Activated CD8-positive, alpha-beta T cell treated with anti-CD3 and anti-CD28 coated beads for 36 hours (primary cell): Measurements from ENCODE around the gene AMIGO2. TPM values are rescaled to one million over a fixed set of nuclear protein-coding genes. Genes with fewer than 3 reads are reported as not detected.
"Not testable (repeated sequence)": the region's sequence is repeated elsewhere in the genome, so short reads cannot be mapped to it uniquely, and the experiment has no call there.

Experiments used
- ATAC-seq: fragments of 200-7000 bp; cut with Tn5 transposase; one replicate; pipeline ENCODE4 v1.10.0; 2021; ENCODE audit warnings: mild to moderate bottlenecking, moderate library complexity
- CTCF ChIA-PET: fragments of 350-600 bp; sonication (Branson Sonifier 250); formaldehyde crosslinking; loops from one replicate; lab custom pipeline; 2021; ENCODE audit warnings: antibody characterized with exemption; lab: Charles Lee
- POLR2A ChIA-PET: fragments of 350-600 bp; sonication (Branson Sonifier 250); formaldehyde crosslinking; loops from one replicate; lab custom pipeline; 2021; ENCODE audit warnings: antibody characterized with exemption; lab: Charles Lee
- DNase-seq: peaks from one replicate; pipeline ENCODE4 v3.0.0-alpha.2; 2020
- H3K27ac Mint-ChIP-seq: one replicate; pipeline ENCODE4 v1.8.0; 2021; ENCODE audit warnings: mild to moderate bottlenecking, mixed read lengths
- H3K27me3 Mint-ChIP-seq: one replicate; pipeline ENCODE4 v1.8.0; 2021; ENCODE audit warnings: mixed read lengths
- H3K36me3 Mint-ChIP-seq: one replicate; pipeline ENCODE4 v1.8.0; 2021; ENCODE audit warnings: low read depth, mixed read lengths
- H3K4me1 Mint-ChIP-seq: one replicate; pipeline ENCODE4 v1.8.0; 2021; ENCODE audit warnings: low read depth, mixed read lengths
- H3K4me3 Mint-ChIP-seq: one replicate; pipeline ENCODE4 v1.8.0; 2021; ENCODE audit warnings: mild to moderate bottlenecking, moderate library complexity, mixed read lengths
- H3K9me3 Mint-ChIP-seq: one replicate; pipeline ENCODE4 v1.8.0; 2021; ENCODE audit warnings: mixed read lengths
- CTCF ChIP-seq: fragments of 200-600 bp; IDR thresholded peaks from one replicate; pipeline ENCODE4 v1.8.0; 2022; ENCODE audit warnings: antibody characterized with exemption, mild to moderate bottlenecking
- intact Hi-C: fragments of 100-400 bp; cut with micrococcal nuclease; formaldehyde crosslinking; loops from one replicate; pipeline ENCODE4 v1.10.0; 2022
- total RNA-seq, 2 experiments: library from RNA; stranded (reverse); gene quantifications; one replicate each; pipeline ENCODE4 v1.2.3, GENCODE V29; 2021

The AMIGO2 gene
- total RNA-seq, 2 experiments from 2014 or later, result 12.1 to 12.5 TPM

GRCh38 chr12:47121146-47121545 is 41.4 kb upstream of the AMIGO2 start:
- ATAC-seq (peak; percentile 84), DNase-seq (peak; percentile 13)
- peaks cover 24% of the 10 kb centered on the region for H3K36me3 Mint-ChIP-seq
- intact Hi-C loops, result no loop called here
- ChIA-PET POLR2A (interaction anchor here (0.6 to 1.0 kb wide), 2 partner anchors 95 to 97 kb away, joined by 3 read pairs; no protein-coding TSS in a partner anchor), CTCF (interaction anchor here (0.8 to 1.9 kb wide), 3 partner anchors 9 to 276 kb away, joined by 3 to 6 read pairs (median 4); no protein-coding TSS in a partner anchor)
- no peaks in the 10 kb centered on the region for H3K27me3 Mint-ChIP-seq
- H3K4me3 Mint-ChIP-seq, result no peak overlapping the region
- peaks cover 40% of the 10 kb centered on the region for H3K4me1 Mint-ChIP-seq
- peak overlapping the region; percentile 89 for H3K27ac Mint-ChIP-seq
- TF ChIP-seq CTCF, result no peak
- peaks cover 3% of the 10 kb centered on the region for H3K9me3 Mint-ChIP-seq

GRCh38 chr12:47120736-47121135 is 41.0 kb upstream of the AMIGO2 start:
- no peak for TF ChIP-seq CTCF
- H3K4me1 Mint-ChIP-seq, result peaks cover 40% of the 10 kb centered on the region
- H3K27ac Mint-ChIP-seq, result peak overlapping the region; percentile 89
- DNase-seq (peak; percentile 55), ATAC-seq (peak; percentile 79)
- POLR2A ChIA-PET, result interaction anchor here (0.6 to 1.0 kb wide), 2 partner anchors 96 to 98 kb away, joined by 3 read pairs; no protein-coding TSS in a partner anchor
- intact Hi-C loops, result no loop called here
- no peaks in the 10 kb centered on the region for H3K27me3 Mint-ChIP-seq
- peaks cover 3% of the 10 kb centered on the region for H3K9me3 Mint-ChIP-seq
- H3K4me3 Mint-ChIP-seq, result no peak overlapping the region
- peaks cover 27% of the 10 kb centered on the region for H3K36me3 Mint-ChIP-seq
- CTCF ChIA-PET, result interaction anchor here (0.8 to 1.9 kb wide), 3 partner anchors 9 to 276 kb away, joined by 3 to 6 read pairs (median 4); no protein-coding TSS in a partner anchor

- H3K27ac Mint-ChIP-seq, result not testable (repeated sequence)
Measured at GRCh38 chr12:47117305-47117704, 37.5 kb upstream of the AMIGO2 start.

GRCh38 chr12:47114481-47114892 is 34.7 kb upstream of the AMIGO2 start:
- TF ChIP-seq CTCF, result no peak
- intact Hi-C loops, result no loop called here
- no peak for ATAC-seq
- peaks cover 20% of the 10 kb centered on the region for H3K36me3 Mint-ChIP-seq
- POLR2A ChIA-PET, result no interaction called here
- H3K4me3 Mint-ChIP-seq, result no peak overlapping the region
- no peak overlapping the region for H3K27ac Mint-ChIP-seq
- H3K27me3 Mint-ChIP-seq, result no peaks in the 10 kb centered on the region
- H3K4me1 Mint-ChIP-seq, result peaks cover 37% of the 10 kb centered on the region
- CTCF ChIA-PET, result interaction anchor here (1.0 to 1.2 kb wide), 2 partner anchors 35 to 43 kb away, joined by 3 to 5 read pairs; partner anchors contain the start of genes AMIGO2 and PCED1B
- no peak for DNase-seq
- peaks cover 3% of the 10 kb centered on the region for H3K9me3 Mint-ChIP-seq

More at GRCh38 chr12:47117305-47117704, 37.5 kb upstream of the AMIGO2 start:
- peaks cover 34% of the 10 kb centered on the region for H3K4me1 Mint-ChIP-seq
- intact Hi-C loops, ATAC-seq, CTCF ChIA-PET, H3K4me3 Mint-ChIP-seq, H3K27me3 Mint-ChIP-seq, H3K9me3 Mint-ChIP-seq, POLR2A ChIA-PET, DNase-seq: not testable (repeated sequence)
- peaks cover 21% of the 10 kb centered on the region for H3K36me3 Mint-ChIP-seq

- ATAC-seq, result no peak
- ChIA-PET CTCF (interaction anchor here (0.8 to 1.7 kb wide), 7 partner anchors 8 to 81 kb away, joined by 3 to 6 read pairs (median 3); no protein-coding TSS in a partner anchor), POLR2A (interaction anchor here (0.9 to 1.6 kb wide), 3 partner anchors 33 to 104 kb away, joined by 3 to 4 read pairs (median 3); partner anchors contain the start of genes AMIGO2 and PCED1B)
- TF ChIP-seq CTCF, result no peak
- peaks cover 3% of the 10 kb centered on the region for H3K9me3 Mint-ChIP-seq
- H3K4me1 Mint-ChIP-seq, result peaks cover 30% of the 10 kb centered on the region
- peaks cover 22% of the 10 kb centered on the region for H3K36me3 Mint-ChIP-seq
- intact Hi-C loops, result no loop called here
- no peak for DNase-seq
- H3K4me3 Mint-ChIP-seq, result no peak overlapping the region
- no peak overlapping the region for H3K27ac Mint-ChIP-seq
- H3K27me3 Mint-ChIP-seq, result no peaks in the 10 kb centered on the region
Measured at GRCh38 chr12:47112679-47113078, 32.9 kb upstream of the AMIGO2 start.
